A549 (cell line): Measurements from ENCODE around the gene TBC1D19. TPM values are rescaled to one million over a fixed set of nuclear protein-coding genes. Genes with fewer than 3 reads are reported as not detected.

Experiments used
- ATAC-seq, 2 experiments: fragments of 200-7000 bp in 1 of 2; fragments of >200 bp in 1 of 2; cut with Nextera tagmentation in 1 of 2; cut with Tn5 transposase in 1 of 2; 3 replicates each; pipeline versions ENCODE4 v1.8.0 to v1.9.1; 2018 to 2020; ENCODE audit warnings: mild to moderate bottlenecking in 1 of 2, moderate library complexity in 1 of 2
- CTCF ChIA-PET: fragments of 300-600 bp; sonication (Branson Sonifier 250); formaldehyde crosslinking; extraction: SDS; loops from one replicate; lab custom pipeline; 2021; ENCODE audit warnings: antibody characterized with exemption, inconsistent platforms; lab: Yijun Ruan, JAX
- POLR2A ChIA-PET: fragments of 350-600 bp; formaldehyde crosslinking; extraction: SDS; loops from one replicate; lab custom pipeline; 2021; ENCODE audit warnings: antibody characterized with exemption, inconsistent platforms; lab: Yijun Ruan, JAX
- DNase-seq, 2 experiments: peaks; one replicate each; pipeline versions ENCODE4 v3.0.0 to v3.0.0-alpha.2; 2011 to 2016; ENCODE audit warnings: low read depth in 1 of 2, low spot score in 1 of 2
- FAIRE-seq: peaks from 2 replicates; lab custom pipeline; 2011; peaks lifted over from hg19 to GRCh38; lab: Jason Lieb, UNC
- H3K27ac ChIP-seq, 2 experiments: fragments of >200 bp; sonication (Bioruptor Twin); formaldehyde crosslinking; 3 replicates each; pipeline ENCODE4 v1.5.1; 2016 to 2017
- H3K4me1 ChIP-seq: fragments of >200 bp; sonication (Bioruptor Twin); formaldehyde crosslinking; 3 replicates; pipeline ENCODE4 v1.6.1; 2016
- H3K4me2 ChIP-seq: fragments of >200 bp; sonication (Bioruptor Twin); formaldehyde crosslinking; 3 replicates; pipeline ENCODE4 v1.6.1; 2016
- H3K4me3 ChIP-seq: fragments of >200 bp; sonication (Bioruptor Twin); formaldehyde crosslinking; 3 replicates; pipeline ENCODE4 v1.5.1; 2016
- H3K9me3 ChIP-seq: fragments of >200 bp; sonication (Bioruptor Twin); formaldehyde crosslinking; 3 replicates; pipeline ENCODE4 v1.6.1; 2016
- CBX2 ChIP-seq: fragments of 200-600 bp; sonication (generic); IDR thresholded peaks from 2 replicates; pipeline ENCODE4 v1.6.1; 2016; ENCODE audit warnings: low read depth, mild to moderate bottlenecking, borderline replicate concordance
- EHF ChIP-seq: fragments of 250-450 bp; sonication (Bioruptor Pico); IDR thresholded peaks from 2 replicates; pipeline ENCODE4 v1.5.0; 2020; ENCODE audit warnings: mild to moderate bottlenecking
- EHMT2 ChIP-seq: fragments of 200-600 bp; sonication (generic); IDR thresholded peaks from 2 replicates; pipeline ENCODE4 v1.6.1; 2016; ENCODE audit warnings: antibody characterized with exemption, low read depth, mild to moderate bottlenecking, moderate library complexity
- EP300 ChIP-seq, 2 experiments: fragments of >200 bp; sonication (Bioruptor Twin); formaldehyde crosslinking; IDR thresholded peaks; 2 replicates in 1 of 2; 3 replicates in 1 of 2; pipeline ENCODE4 v1.6.1; 2016 to 2017
- FOSB ChIP-seq: fragments of 250-450 bp; sonication (Bioruptor Pico); IDR thresholded peaks from 2 replicates; pipeline ENCODE4 v1.5.0; 2020; ENCODE audit warnings: mild to moderate bottlenecking, moderate library complexity
- HEYL ChIP-seq: fragments of 250-450 bp; sonication (Bioruptor Pico); IDR thresholded peaks from 2 replicates; pipeline ENCODE4 v1.8.0; 2021; ENCODE audit warnings: mild to moderate bottlenecking, moderate library complexity
- HOXA7 ChIP-seq: fragments of 250-450 bp; sonication (Bioruptor Pico); IDR thresholded peaks from 2 replicates; pipeline ENCODE4 v1.5.0; 2020; ENCODE audit warnings: mild to moderate bottlenecking, moderate library complexity
- HOXB13 ChIP-seq: fragments of 250-450 bp; sonication (Bioruptor Pico); IDR thresholded peaks from 2 replicates; pipeline ENCODE4 v1.5.0; 2020; ENCODE audit warnings: low read depth, mild to moderate bottlenecking, moderate library complexity
- JUN ChIP-seq, 2 experiments: fragments of >200 bp; sonication (Bioruptor Twin); formaldehyde crosslinking; IDR thresholded peaks; 2 replicates in 1 of 2; 3 replicates in 1 of 2; pipeline ENCODE4 v1.6.1; 2016 to 2017
- JUNB ChIP-seq: fragments of >200 bp; sonication (Bioruptor Twin); formaldehyde crosslinking; IDR thresholded peaks from 2 replicates; pipeline ENCODE4 v1.6.1; 2016
- KDM5A ChIP-seq: fragments of 200-600 bp; sonication (generic); IDR thresholded peaks from 2 replicates; pipeline ENCODE4 v1.6.1; 2016; ENCODE audit warnings: antibody characterized with exemption, mild to moderate bottlenecking
- MAZ ChIP-seq: fragments of 150-350 bp; IDR thresholded peaks from 2 replicates; pipeline ENCODE4 v1.6.1; 2014; ENCODE audit warnings: antibody characterized with exemption, low read depth, low read length, borderline replicate concordance
- NPAS2 ChIP-seq: fragments of 250-450 bp; sonication (Bioruptor Pico); IDR thresholded peaks from 2 replicates; pipeline ENCODE4 v1.8.0; 2022; ENCODE audit warnings: mild to moderate bottlenecking, moderate library complexity, borderline replicate concordance
- PHF8 ChIP-seq: fragments of 200-600 bp; sonication (generic); IDR thresholded peaks from 2 replicates; pipeline ENCODE4 v1.6.1; 2016; ENCODE audit warnings: low read depth, mild to moderate bottlenecking, antibody characterized with exemption, moderate library complexity, borderline replicate concordance
- POLR2A ChIP-seq: IDR thresholded peaks from 2 replicates; pipeline ENCODE4 v1.6.1; 2012; ENCODE audit warnings: mild to moderate bottlenecking, low read length
- RAD21 ChIP-seq, 2 experiments: fragments of >200 bp in 1 of 2; sonication (Bioruptor Twin) in 1 of 2; formaldehyde crosslinking in 1 of 2; IDR thresholded peaks in 1 of 2; conservative IDR thresholded peaks in 1 of 2; 2 replicates in 1 of 2; 3 replicates in 1 of 2; pipeline ENCODE4 v1.6.1; 2012 to 2018; ENCODE audit warnings: inconsistent platforms in 1 of 2
- RARB ChIP-seq: fragments of 250-450 bp; sonication (Bioruptor Pico); IDR thresholded peaks from 2 replicates; pipeline ENCODE4 v1.8.0; 2021; ENCODE audit warnings: mild to moderate bottlenecking, moderate library complexity
- RCOR1 ChIP-seq: fragments of 150-350 bp; IDR thresholded peaks from 2 replicates; pipeline ENCODE4 v1.6.1; 2014; ENCODE audit warnings: antibody characterized with exemption, low read length, low read depth
- RNF2 ChIP-seq: fragments of 200-600 bp; sonication (generic); IDR thresholded peaks from 2 replicates; pipeline ENCODE4 v1.6.1; 2016; ENCODE audit warnings: low read depth, mild to moderate bottlenecking, antibody characterized with exemption, moderate library complexity, borderline replicate concordance
- SMC3 ChIP-seq: fragments of >200 bp; sonication (Bioruptor Twin); formaldehyde crosslinking; IDR thresholded peaks from 3 replicates; pipeline ENCODE4 v1.6.1; 2018; ENCODE audit warnings: inconsistent platforms
- TP53 ChIP-seq: fragments of 250-450 bp; sonication (Bioruptor Pico); IDR thresholded peaks from 2 replicates; pipeline ENCODE4 v1.5.0; 2021; ENCODE audit warnings: mild to moderate bottlenecking, moderate library complexity
- WGBS: methylation state at CpG from one replicate; pipeline ENCODE4 v1.1.6; 2017; ENCODE audit errors: missing lambda C conversion rate; 5-methylcytosine and 5-hydroxymethylcytosine counted together
- polyA plus RNA-seq, 4 experiments: library from polyadenylated mRNA; depleted of rRNA in 3 of 4; stranded (reverse); fragments of >200 nt; fragmentation: RNase III in 1 of 4; extraction: RNeasy Plus Mini Kit Qiagen cat#74134 plus additional on column Dnase treatment in 1 of 4; gene quantifications; 2 replicates in 3 of 4; 3 replicates in 1 of 4; pipeline ENCODE4 v1.2.3, GENCODE V29; 2011 to 2017
- TF ChIP-seq, protein P1 (sequence below): fragments of 200-600 bp; sonication (generic); IDR thresholded peaks from 2 replicates; pipeline ENCODE4 v1.6.1; 2016; ENCODE audit warnings: antibody characterized with exemption, mild to moderate bottlenecking, moderate library complexity
- TF ChIP-seq, protein P2 (sequence below): fragments of 150-350 bp; IDR thresholded peaks from 2 replicates; pipeline ENCODE4 v1.6.1; 2014; ENCODE audit warnings: low read depth, mild to moderate bottlenecking, low read length
- TF ChIP-seq, protein P3 (sequence below): fragments of >200 bp; sonication (Bioruptor Twin); formaldehyde crosslinking; IDR thresholded peaks from 2 replicates; pipeline ENCODE4 v1.6.1; 2016
- TF ChIP-seq, protein P4 (sequence below): fragments of 250-450 bp; sonication (Bioruptor Pico); IDR thresholded peaks from 2 replicates; pipeline ENCODE4 v1.5.0; 2021; ENCODE audit warnings: mild to moderate bottlenecking, moderate library complexity, borderline replicate concordance

The TBC1D19 gene
- polyA plus RNA-seq, 2 of the 4 experiments (the other 2 are of a cell fraction), result 4.1 to 11.7 TPM

DNA sequence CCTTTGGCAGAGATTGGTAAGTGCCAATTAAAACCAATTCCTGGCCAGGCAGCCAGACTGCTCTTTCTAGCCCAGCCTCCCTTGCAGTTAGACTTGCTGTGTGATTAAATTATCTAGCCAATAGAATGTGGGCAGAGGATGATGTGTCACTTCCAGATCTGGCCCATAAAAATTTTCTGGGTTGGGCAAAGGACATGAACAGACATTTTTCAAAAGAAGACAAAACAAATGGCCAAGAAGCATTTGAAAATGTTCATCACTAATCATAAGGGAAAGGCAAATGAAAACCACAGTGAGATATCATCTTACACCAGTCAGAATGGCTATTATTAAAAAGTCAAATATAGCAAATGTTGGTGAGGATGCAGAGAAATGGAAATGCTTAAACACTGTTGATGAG, 205.3 kb downstream of the TBC1D19 start:
- Histone ChIP-seq H3K27ac (no peak overlapping the region), H3K4me2 (no peak overlapping the region), H3K9me3 (no peaks in the 10 kb centered on the region), H3K4me1 (peaks cover 16% of the 10 kb centered on the region), H3K4me3 (no peak overlapping the region)
- DNase-seq (no peak), ATAC-seq (no peak), FAIRE-seq (no peak)
- CTCF ChIA-PET, result no interaction called here
- TF ChIP-seq RAD21 (conservative IDR thresholded peaks at IDR 0.05 in 1 of 2, IDR thresholded peaks at IDR 0.05 in 1 of 2), result no peak
- TF ChIP-seq, protein P1, sequence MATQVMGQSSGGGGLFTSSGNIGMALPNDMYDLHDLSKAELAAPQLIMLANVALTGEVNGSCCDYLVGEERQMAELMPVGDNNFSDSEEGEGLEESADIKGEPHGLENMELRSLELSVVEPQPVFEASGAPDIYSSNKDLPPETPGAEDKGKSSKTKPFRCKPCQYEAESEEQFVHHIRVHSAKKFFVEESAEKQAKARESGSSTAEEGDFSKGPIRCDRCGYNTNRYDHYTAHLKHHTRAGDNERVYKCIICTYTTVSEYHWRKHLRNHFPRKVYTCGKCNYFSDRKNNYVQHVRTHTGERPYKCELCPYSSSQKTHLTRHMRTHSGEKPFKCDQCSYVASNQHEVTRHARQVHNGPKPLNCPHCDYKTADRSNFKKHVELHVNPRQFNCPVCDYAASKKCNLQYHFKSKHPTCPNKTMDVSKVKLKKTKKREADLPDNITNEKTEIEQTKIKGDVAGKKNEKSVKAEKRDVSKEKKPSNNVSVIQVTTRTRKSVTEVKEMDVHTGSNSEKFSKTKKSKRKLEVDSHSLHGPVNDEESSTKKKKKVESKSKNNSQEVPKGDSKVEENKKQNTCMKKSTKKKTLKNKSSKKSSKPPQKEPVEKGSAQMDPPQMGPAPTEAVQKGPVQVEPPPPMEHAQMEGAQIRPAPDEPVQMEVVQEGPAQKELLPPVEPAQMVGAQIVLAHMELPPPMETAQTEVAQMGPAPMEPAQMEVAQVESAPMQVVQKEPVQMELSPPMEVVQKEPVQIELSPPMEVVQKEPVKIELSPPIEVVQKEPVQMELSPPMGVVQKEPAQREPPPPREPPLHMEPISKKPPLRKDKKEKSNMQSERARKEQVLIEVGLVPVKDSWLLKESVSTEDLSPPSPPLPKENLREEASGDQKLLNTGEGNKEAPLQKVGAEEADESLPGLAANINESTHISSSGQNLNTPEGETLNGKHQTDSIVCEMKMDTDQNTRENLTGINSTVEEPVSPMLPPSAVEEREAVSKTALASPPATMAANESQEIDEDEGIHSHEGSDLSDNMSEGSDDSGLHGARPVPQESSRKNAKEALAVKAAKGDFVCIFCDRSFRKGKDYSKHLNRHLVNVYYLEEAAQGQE, result no peak
- TF ChIP-seq RARB, result no peak
- TF ChIP-seq HOXB13, result no peak
- TF ChIP-seq EHMT2, result no peak
- no peak for TF ChIP-seq KDM5A
- TF ChIP-seq RCOR1, result no peak
- TF ChIP-seq, protein P2, sequence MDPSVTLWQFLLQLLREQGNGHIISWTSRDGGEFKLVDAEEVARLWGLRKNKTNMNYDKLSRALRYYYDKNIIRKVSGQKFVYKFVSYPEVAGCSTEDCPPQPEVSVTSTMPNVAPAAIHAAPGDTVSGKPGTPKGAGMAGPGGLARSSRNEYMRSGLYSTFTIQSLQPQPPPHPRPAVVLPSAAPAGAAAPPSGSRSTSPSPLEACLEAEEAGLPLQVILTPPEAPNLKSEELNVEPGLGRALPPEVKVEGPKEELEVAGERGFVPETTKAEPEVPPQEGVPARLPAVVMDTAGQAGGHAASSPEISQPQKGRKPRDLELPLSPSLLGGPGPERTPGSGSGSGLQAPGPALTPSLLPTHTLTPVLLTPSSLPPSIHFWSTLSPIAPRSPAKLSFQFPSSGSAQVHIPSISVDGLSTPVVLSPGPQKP, result no peak
- no peak for TF ChIP-seq MAZ
- no peak for TF ChIP-seq CBX2
- TF ChIP-seq, protein P3, sequence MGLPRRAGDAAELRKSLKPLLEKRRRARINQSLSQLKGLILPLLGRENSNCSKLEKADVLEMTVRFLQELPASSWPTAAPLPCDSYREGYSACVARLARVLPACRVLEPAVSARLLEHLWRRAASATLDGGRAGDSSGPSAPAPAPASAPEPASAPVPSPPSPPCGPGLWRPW, result no peak
- TF ChIP-seq SMC3, result no peak
- no peak for TF ChIP-seq JUNB
- no peak for TF ChIP-seq TP53 (CRISPR knock-in tag)
- POLR2A ChIA-PET, result no interaction called here

DNA sequence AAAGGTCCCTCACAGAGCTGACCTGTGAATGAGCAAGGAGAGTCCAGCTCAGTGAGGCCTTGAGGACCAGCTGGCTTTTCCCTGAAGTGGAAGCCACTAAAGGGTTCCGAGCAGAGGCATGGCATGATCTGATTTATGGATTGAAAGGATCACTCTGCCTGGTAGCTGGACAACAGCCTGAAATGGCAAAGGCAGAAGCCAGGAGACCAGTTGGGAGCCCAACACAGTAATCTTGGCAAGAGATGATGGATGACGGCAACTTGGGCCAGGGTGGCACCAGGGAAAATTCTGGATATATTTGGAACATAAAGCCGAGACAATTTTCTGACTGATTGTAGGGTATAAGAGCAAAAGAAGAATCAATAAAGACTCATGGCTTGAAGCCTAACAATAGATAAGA, 207.5 kb downstream of the TBC1D19 start:
- ATAC-seq, result no peak
- CTCF ChIA-PET, result no interaction called here
- Histone ChIP-seq H3K4me2 (no peak overlapping the region), H3K9me3 (no peaks in the 10 kb centered on the region)
- WGBS, result 95% methylated on average over 3 of the region's 3 CpGs
- no peak for DNase-seq
- no peak for TF ChIP-seq TP53 (CRISPR knock-in tag)
- TF ChIP-seq NPAS2, result no peak
- TF ChIP-seq HEYL (CRISPR knock-in tag), result no peak
- TF ChIP-seq EP300 (IDR thresholded peaks at IDR 0.05), result no peak
- TF ChIP-seq HOXA7, result no peak
- no peak for TF ChIP-seq FOSB (CRISPR knock-in tag)
- TF ChIP-seq JUN (IDR thresholded peaks at IDR 0.05), result no peak
- no peak for TF ChIP-seq POLR2A
- no peak for TF ChIP-seq PHF8
- TF ChIP-seq SMC3, result no peak
- TF ChIP-seq, protein P4, sequence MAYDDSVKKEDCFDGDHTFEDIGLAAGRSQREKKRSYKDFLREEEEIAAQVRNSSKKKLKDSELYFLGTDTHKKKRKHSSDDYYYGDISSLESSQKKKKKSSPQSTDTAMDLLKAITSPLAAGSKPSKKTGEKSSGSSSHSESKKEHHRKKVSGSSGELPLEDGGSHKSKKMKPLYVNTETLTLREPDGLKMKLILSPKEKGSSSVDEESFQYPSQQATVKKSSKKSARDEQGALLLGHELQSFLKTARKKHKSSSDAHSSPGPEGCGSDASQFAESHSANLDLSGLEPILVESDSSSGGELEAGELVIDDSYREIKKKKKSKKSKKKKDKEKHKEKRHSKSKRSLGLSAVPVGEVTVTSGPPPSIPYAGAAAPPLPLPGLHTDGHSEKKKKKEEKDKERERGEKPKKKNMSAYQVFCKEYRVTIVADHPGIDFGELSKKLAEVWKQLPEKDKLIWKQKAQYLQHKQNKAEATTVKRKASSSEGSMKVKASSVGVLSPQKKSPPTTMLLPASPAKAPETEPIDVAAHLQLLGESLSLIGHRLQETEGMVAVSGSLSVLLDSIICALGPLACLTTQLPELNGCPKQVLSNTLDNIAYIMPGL (CRISPR knock-in tag), result no peak
- no peak for TF ChIP-seq RNF2
- TF ChIP-seq EHF (CRISPR knock-in tag), result no peak
- TF ChIP-seq, all 56 proteins: peak for 0
- Histone ChIP-seq H3K4me3 (no peak overlapping the region), H3K27ac (no peak overlapping the region), H3K4me1 (peaks cover 16% of the 10 kb centered on the region)
- POLR2A ChIA-PET, result no interaction called here
- no peak for FAIRE-seq
